DMS114 treated with DMSO at 0.1 percent for 48 hours (cell line): ENCODE data around the gene DPM3.
"Not testable (repeated sequence)": the region's sequence is repeated elsewhere in the genome, so short reads cannot be mapped to it uniquely, and the experiment has no call there.

Experiments used
- DNase-seq: peaks from one replicate; lab custom pipeline; 2025; ENCODE audit not compliant: unreplicated experiment; lab: John Stamatoyannopoulos, UW

DPM3 gene

GRCh38 chr1:155126556-155127104 lies 13.7 kb downstream of the DPM3 start:
- no peak for DNase-seq

- DNase-seq, result no peak
Measured at GRCh38 chr1:155125946-155126555, 14.3 kb downstream of the DPM3 start.

GRCh38 chr1:155125511-155125945 lies 14.8 kb downstream of the DPM3 start:
- no peak for DNase-seq

GRCh38 chr1:155124503-155125463 lies 15.5 kb downstream of the DPM3 start:
- no peak for DNase-seq

GRCh38 chr1:155123801-155124200 lies 16.5 kb downstream of the DPM3 start:
- no peak for DNase-seq

- DNase-seq, result no peak
Measured at GRCh38 chr1:155122308-155122707, 18.0 kb downstream of the DPM3 start.

- DNase-seq, result no peak
Measured at GRCh38 chr1:155121249-155121648, 19.1 kb downstream of the DPM3 start.

GRCh38 chr1:155120253-155120652 lies 20.1 kb downstream of the DPM3 start:
- DNase-seq, result no peak

GRCh38 chr1:155118090-155118489 lies 22.2 kb downstream of the DPM3 start:
- DNase-seq, result not testable (repeated sequence)

GRCh38 chr1:155117610-155118009 lies 22.7 kb downstream of the DPM3 start:
- no peak for DNase-seq

- no peak for DNase-seq
Measured at GRCh38 chr1:155116113-155116764, 24.1 kb downstream of the DPM3 start.

GRCh38 chr1:155113450-155113980 lies 26.8 kb downstream of the DPM3 start:
- DNase-seq, result no peak

GRCh38 chr1:155110826-155111225 lies 29.5 kb downstream of the DPM3 start:
- DNase-seq, result no peak

GRCh38 chr1:155110381-155110780 lies 29.9 kb downstream of the DPM3 start:
- no peak for DNase-seq

- DNase-seq, result no peak
Measured at GRCh38 chr1:155108296-155108695, 32.0 kb downstream of the DPM3 start.

GRCh38 chr1:155107309-155108264 lies 32.7 kb downstream of the DPM3 start:
- no peak for DNase-seq

- no peak for DNase-seq
Measured at GRCh38 chr1:155106862-155107261, 33.5 kb downstream of the DPM3 start.

- no peak for DNase-seq
Measured at GRCh38 chr1:155105604-155106011, 34.7 kb downstream of the DPM3 start.

GRCh38 chr1:155104605-155105534 lies 35.5 kb downstream of the DPM3 start:
- DNase-seq, result no peak
